ENCODE data around the gene AGR2.
"Not testable (repeated sequence)": the region's sequence is repeated elsewhere in the genome, so short reads cannot be mapped to it uniquely, and the experiment has no call there.

AGR2 gene

DNA sequence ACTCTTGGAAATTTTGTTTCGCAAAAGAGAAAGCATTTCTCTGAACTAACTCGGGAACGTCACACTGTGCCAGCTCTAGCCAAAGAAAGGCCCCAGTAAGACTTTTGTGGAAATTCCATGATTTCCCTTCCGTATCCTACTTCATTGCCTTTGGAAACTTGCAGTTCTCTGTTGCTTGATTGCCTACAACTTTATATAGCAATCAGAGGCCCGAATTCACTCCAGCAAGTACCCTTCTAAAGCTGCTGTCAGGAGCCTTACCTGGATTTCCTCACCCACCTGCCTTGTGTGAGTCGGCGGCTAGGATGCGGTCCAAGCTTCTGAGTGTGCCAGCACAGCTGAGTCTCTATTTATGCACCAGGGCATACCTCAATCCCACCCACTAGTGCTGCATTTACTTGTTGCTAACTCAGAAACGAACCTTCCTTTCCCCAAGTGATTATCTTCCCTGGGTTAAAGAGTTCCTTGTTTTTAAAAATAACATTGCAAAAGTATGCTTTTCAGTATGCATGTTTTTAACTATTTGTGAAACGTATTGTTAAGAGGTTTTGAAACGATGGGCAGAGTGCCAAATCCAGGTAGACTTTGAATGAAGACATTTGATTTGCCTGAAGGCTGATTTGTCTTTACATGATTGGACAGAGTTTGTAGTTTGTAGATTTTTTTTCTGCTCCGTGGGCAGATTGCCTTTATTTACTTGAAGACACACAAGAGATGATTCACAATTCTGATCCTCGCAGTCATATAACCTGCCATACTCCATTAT, at the start of gene AGR2:
Gene AGR2, minus strand, starts transcription at position 326 of the 766 bp plus-strand sequence. CDS start 3,203 bp downstream, outside the sequence.
- H3K4me1 Mint-ChIP-seq (ENCODE audit: low read depth), result no peaks in the 10 kb centered on the region
- no peak within 1 kb of the TSS for H3K4me3 Mint-ChIP-seq
- no peaks in the 10 kb centered on the region for H3K36me3 Mint-ChIP-seq
- H3K27ac Mint-ChIP-seq, result no peak within 1 kb of the TSS
- H3K27me3 Mint-ChIP-seq, result peaks cover 5% of the 10 kb centered on the region
- H3K9me3 Mint-ChIP-seq (ENCODE audit: low read depth), result no peaks in the 10 kb centered on the region

DNA sequence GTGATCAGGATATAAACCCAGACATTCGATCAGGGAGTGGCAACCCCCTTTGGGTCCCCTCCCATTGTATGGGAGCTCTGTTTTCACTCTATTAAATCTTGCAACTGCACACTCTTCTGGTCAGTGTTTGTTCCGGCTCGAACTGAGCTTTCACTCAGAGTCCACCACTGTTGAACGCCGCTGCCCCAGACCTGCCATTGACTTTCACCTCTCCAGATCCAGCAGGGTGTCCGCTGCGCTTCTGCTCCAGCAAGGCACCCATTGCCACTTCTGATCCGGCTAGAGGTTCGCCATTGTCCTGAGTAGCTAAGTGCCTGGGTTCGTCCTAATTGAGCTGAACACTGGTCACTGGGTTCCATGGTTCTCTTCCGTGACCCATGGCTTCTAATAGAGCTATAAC, 48.4 kb upstream of the AGR2 start:
- H3K4me1 Mint-ChIP-seq (ENCODE audit: low read depth); H3K9me3 Mint-ChIP-seq (ENCODE audit: low read depth); H3K27ac Mint-ChIP-seq; H3K27me3 Mint-ChIP-seq; H3K36me3 Mint-ChIP-seq; H3K4me3 Mint-ChIP-seq: not testable (repeated sequence)

DNA sequence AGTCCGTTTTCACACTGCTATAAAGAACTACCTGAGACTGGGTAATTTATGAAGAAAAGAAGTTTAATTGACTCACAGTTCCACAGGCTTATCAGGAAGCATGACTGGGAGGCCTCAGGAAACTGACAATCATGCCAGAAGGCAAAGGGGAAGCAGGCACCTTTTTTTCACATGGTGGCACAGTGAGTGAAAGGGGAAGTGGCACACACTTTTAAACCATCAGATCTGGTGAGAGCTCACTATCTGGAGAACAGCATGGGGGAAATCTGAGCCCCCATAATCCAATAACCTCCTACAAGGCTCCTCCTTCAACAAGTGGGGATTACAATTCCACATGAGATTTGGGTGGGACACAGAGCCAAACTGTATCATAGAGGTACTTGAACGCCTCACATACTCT, 47.0 kb upstream of the AGR2 start:
- Mint-ChIP-seq H3K36me3 (no peaks in the 10 kb centered on the region), H3K27ac (no peak overlapping the region), H3K4me1 (ENCODE audit: low read depth) (peaks cover 3% of the 10 kb centered on the region), H3K9me3 (ENCODE audit: low read depth) (no peaks in the 10 kb centered on the region), H3K27me3 (peaks cover 2% of the 10 kb centered on the region), H3K4me3 (no peak overlapping the region)

DNA sequence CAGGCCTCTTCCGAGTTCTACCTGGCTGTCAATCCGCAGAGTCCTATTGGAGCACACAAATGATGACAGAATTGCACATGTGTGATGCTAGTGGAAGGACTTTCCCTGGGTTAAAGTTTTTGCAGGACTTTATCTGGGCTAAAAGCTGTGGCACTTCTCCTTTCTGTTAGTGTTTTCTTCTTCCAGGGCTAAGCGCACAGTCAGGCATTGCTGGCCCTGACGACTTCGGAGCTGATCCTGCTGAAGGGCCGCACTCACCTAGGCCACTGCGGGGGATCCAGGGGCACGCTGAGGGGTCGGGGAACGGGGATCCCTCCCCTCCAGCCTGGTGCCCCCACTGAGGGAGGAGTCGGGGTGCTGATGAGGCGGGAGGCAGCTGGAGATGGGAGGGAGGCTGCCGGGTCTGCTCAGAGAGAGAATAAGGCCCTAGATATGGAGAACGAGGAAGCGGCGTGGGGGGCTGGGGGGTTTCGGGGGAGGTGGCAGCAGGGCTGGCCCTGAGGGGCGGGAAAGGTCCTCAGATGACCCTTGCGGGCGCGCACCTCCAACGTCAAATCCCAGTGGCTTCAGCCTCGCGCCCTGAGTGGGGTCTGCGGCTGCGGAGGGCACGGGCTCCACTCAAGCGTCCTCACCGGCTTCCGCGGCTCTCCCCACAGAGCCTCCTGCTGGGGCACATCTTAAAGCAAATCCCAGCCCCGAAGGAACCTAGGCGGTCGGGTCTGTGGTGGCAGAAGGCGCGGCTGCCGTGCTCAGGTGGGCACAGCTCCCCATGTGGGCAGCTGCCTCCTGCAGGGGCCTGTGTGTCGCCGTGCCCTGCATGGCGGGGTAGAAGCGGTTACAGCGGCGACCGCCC, 46.0 kb upstream of the AGR2 start:
- no peaks in the 10 kb centered on the region for H3K9me3 Mint-ChIP-seq (ENCODE audit: low read depth)
- no peak overlapping the region for H3K27ac Mint-ChIP-seq
- H3K27me3 Mint-ChIP-seq, result peaks cover 2% of the 10 kb centered on the region
- peaks cover 3% of the 10 kb centered on the region for H3K4me1 Mint-ChIP-seq (ENCODE audit: low read depth)
- H3K36me3 Mint-ChIP-seq, result no peaks in the 10 kb centered on the region
- no peak overlapping the region for H3K4me3 Mint-ChIP-seq

DNA sequence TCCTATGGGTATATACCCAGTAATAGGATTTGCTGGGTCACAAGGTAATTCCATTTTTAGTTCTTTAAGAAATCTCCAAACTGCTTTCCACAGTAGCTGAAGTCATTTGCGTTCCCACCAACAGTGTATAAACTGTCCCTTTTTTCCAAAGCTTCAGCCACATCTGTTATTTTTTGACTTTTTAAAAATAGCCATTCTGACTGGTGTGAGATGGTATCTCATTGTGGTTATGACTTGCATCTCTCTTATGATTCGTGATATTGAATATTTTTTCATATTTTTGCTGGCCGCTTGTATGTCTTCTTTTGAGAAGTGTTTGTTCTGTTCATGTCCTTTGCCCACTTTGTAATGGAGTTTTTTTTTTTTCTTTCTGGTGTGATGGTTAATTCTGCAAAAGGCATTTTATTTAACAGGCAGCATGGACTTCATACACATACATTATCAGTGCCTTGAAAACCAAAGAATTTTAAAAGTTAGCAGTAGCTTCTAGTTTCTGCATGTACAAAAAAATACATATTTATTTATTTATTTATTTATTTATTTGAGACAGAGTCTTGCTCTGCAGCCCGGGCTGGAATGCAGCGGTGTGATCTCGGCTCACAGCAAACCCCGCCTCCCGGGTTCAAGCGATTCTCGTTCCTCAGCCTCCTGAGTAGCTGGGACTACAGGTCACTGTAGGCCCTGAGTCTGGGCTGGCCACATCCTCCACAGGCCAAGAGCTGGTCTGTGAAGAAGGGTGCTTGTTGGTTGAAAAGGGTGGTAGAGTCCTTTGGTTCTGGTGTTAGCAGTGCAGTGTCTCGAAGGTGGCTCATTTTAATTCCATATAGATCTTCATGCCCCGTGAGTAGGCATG, 44.7 kb upstream of the AGR2 start:
- Mint-ChIP-seq H3K27me3 (peaks cover 2% of the 10 kb centered on the region), H3K36me3 (no peaks in the 10 kb centered on the region), H3K27ac (no peak overlapping the region)

DNA sequence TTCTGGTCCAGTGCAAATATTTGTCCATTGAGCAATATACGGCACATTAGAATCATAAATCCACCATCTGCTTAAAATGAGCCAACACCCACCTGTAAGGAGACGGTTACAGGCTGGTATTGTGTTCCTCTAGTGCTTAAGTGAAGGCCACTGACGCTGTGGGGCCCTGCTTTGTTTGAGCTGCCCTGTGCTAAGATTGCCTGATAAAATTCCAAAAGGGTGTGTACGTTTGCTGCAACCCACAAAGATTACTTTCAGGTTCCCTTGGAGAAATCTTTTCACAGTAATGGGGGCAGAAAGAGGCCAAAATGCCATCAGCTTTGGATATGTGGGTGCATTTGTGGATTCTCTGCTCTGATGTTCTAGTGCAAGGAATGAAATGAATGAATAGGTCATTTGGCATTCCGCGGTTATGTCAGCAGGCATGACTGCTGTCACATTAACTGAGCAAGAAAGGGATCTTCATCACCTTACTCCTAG, 42.6 kb upstream of the AGR2 start:
- Mint-ChIP-seq H3K4me3 (no peak overlapping the region), H3K4me1 (ENCODE audit: low read depth) (peaks cover 3% of the 10 kb centered on the region), H3K36me3 (no peaks in the 10 kb centered on the region), H3K27ac (no peak overlapping the region), H3K9me3 (ENCODE audit: low read depth) (no peaks in the 10 kb centered on the region), H3K27me3 (peaks cover 2% of the 10 kb centered on the region)

More for the DNA sequence above, 44.7 kb upstream of the AGR2 start:
- no peaks in the 10 kb centered on the region for H3K9me3 Mint-ChIP-seq (ENCODE audit: low read depth)
- H3K4me3 Mint-ChIP-seq, result no peak overlapping the region
- H3K4me1 Mint-ChIP-seq (ENCODE audit: low read depth), result peaks cover 3% of the 10 kb centered on the region

DNA sequence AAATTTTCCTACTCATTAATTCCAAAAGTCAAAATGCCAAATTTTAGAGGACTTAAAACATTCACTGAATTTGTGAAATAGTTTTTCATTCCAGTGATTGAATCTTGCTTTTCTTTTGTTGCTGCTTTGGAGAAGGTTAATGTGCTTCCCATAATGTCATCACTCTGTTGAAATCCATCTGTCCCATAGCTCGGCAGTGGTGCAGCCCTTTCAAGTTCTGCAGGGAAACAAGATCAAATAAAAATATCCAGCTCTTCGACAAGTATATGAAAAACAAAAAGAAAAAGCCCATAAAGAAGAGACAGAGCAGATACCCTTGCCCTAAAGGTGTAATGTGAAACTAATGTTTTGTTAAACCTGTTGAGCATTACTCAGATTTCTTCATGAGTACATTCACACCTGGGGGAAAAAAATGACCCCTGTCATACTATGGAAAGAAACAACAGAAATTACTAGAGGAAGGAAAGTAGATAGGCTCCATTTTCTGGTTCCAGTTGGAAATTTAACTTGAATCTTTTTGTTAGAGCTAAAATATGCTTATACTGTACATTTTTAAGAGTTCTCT, 41.9 kb upstream of the AGR2 start:
- H3K4me1 Mint-ChIP-seq (ENCODE audit: low read depth), result peaks cover 2% of the 10 kb centered on the region
- H3K9me3 Mint-ChIP-seq (ENCODE audit: low read depth), result no peaks in the 10 kb centered on the region
- no peak overlapping the region for H3K27ac Mint-ChIP-seq
- H3K27me3 Mint-ChIP-seq, result no peaks in the 10 kb centered on the region
- H3K4me3 Mint-ChIP-seq, result no peak overlapping the region
- H3K36me3 Mint-ChIP-seq, result no peaks in the 10 kb centered on the region

DNA sequence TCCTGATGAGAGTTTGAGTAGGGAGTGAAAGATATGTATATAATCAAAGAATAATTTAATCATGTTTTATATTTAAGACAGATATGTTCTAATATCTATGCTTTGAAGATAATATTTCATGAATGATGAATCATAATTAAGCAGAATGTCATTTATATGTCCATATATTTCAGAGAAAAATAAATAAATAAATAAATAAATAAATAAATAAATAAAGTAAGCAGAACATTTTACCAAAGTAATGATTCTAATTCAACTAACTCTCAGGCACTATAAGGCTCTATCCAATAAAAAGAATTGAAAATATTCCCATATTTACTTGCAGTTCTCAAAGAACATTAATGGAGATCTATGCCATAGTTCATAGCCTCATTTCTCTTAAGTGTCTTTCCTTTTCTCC, 40.9 kb upstream of the AGR2 start:
- Mint-ChIP-seq H3K27me3 (no peaks in the 10 kb centered on the region), H3K36me3 (no peaks in the 10 kb centered on the region), H3K27ac (no peak overlapping the region), H3K4me1 (ENCODE audit: low read depth) (no peaks in the 10 kb centered on the region), H3K4me3 (no peak overlapping the region), H3K9me3 (ENCODE audit: low read depth) (no peaks in the 10 kb centered on the region)

DNA sequence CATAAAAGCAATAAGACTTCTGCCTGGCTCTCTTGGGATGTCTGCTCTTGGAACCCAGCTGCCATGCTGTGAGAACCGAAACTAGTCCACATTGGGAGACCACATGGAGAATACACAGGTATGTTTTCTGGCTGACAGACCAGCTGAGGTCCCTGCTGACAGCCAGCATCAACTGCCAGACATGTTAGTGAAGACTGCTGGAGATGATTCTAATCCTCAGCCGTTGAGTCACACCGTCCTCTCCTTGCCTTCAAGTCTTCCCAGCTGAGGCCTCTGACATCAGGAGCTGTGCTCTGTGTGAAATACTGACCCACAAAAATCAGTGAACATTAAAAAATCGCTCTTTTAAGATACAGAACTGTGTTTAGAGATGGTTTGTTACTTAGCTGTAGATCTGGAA, 36.9 kb upstream of the AGR2 start:
- H3K4me1 Mint-ChIP-seq (ENCODE audit: low read depth), result no peaks in the 10 kb centered on the region
- H3K27ac Mint-ChIP-seq, result no peak overlapping the region
- H3K9me3 Mint-ChIP-seq (ENCODE audit: low read depth), result no peaks in the 10 kb centered on the region
- H3K27me3 Mint-ChIP-seq, result no peaks in the 10 kb centered on the region
- no peak overlapping the region for H3K4me3 Mint-ChIP-seq
- no peaks in the 10 kb centered on the region for H3K36me3 Mint-ChIP-seq

DNA sequence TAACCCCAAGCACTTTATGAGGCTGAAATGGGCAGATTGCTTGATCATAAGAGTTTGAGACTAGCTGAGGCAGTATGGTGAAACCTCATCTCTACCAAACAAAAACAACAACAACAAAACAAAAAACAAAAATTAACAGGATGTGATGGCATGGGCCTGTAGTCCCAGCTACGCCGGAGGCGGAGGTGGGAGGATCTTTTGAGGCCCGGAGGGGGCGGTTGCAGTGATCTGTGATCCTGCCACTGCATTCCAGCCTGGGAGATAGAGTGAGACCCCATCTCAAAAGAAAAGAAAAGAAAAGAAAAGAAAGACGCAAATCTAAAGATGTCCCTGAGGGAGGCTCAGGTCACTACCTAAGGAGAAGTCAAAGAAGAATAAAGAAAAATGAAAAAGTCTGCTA, 35.3 kb upstream of the AGR2 start:
- Mint-ChIP-seq H3K27me3 (no peaks in the 10 kb centered on the region), H3K9me3 (ENCODE audit: low read depth) (no peaks in the 10 kb centered on the region), H3K4me1 (ENCODE audit: low read depth) (no peaks in the 10 kb centered on the region), H3K27ac (no peak overlapping the region), H3K36me3 (no peaks in the 10 kb centered on the region), H3K4me3 (no peak overlapping the region)

DNA sequence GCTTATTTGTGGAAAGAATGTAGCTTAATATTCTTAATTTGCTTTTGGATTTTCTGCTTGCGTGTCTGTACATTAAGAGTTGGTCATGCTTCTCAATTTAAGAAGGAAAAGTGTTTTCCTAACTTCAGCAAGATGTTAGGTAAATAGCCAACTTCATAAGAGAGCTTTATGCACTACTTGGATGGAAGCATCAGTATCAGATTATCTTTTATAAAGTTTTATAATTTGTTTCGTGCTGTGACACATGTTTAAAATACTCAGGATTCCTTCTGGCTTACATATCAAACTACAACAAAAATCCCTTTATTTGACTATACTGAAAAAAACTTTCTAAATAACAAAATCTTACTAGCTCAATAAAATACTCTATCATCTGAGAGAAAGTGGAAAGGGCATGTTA, 34.8 kb upstream of the AGR2 start:
- Mint-ChIP-seq H3K27ac (no peak overlapping the region), H3K27me3 (no peaks in the 10 kb centered on the region), H3K4me3 (no peak overlapping the region), H3K36me3 (no peaks in the 10 kb centered on the region), H3K9me3 (ENCODE audit: low read depth) (no peaks in the 10 kb centered on the region), H3K4me1 (ENCODE audit: low read depth) (no peaks in the 10 kb centered on the region)

DNA sequence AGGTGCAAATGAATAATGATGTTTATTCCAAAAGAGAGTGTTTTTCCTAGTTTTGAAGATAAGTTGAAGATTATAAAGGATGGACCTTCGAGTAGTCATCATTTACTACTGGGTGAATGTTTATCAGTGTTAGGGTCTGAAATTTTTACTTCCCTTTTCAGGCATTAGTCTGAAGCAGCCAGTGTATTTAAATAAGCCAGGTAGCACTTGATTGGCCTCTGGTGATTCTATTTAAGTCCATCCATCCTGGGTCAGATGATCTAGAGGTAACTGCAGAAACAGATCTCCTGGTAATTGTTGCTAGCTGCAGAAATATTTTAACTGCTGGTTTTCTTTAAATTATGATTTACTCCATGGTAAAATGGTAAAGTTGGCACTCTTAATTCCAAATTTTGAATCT, 34.1 kb upstream of the AGR2 start:
- Mint-ChIP-seq H3K36me3 (no peaks in the 10 kb centered on the region), H3K27ac (no peak overlapping the region), H3K4me3 (no peak overlapping the region), H3K27me3 (no peaks in the 10 kb centered on the region), H3K4me1 (ENCODE audit: low read depth) (no peaks in the 10 kb centered on the region), H3K9me3 (ENCODE audit: low read depth) (no peaks in the 10 kb centered on the region)

DNA sequence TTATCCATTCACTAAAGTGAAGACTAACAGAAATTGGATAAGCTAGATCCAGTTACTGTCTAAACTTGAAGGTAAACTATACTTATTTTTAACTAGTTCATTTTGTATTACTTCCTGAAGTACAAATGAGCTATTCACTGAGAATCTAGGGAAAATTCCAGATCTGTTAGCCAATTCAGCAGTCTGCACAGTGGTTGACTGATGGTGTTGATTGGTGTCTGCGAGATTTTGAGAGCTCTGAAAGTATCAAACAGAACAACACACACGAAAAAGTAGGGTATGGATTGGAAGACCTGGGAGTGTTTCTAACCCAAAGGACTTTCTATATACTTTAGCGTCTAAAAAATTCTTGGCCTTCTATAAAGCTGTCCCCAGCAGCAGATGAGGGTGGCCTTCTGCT, 33.6 kb upstream of the AGR2 start:
- Mint-ChIP-seq H3K9me3 (ENCODE audit: low read depth) (no peaks in the 10 kb centered on the region), H3K27me3 (no peaks in the 10 kb centered on the region), H3K4me1 (ENCODE audit: low read depth) (no peaks in the 10 kb centered on the region), H3K4me3 (no peak overlapping the region), H3K27ac (no peak overlapping the region), H3K36me3 (no peaks in the 10 kb centered on the region)

DNA sequence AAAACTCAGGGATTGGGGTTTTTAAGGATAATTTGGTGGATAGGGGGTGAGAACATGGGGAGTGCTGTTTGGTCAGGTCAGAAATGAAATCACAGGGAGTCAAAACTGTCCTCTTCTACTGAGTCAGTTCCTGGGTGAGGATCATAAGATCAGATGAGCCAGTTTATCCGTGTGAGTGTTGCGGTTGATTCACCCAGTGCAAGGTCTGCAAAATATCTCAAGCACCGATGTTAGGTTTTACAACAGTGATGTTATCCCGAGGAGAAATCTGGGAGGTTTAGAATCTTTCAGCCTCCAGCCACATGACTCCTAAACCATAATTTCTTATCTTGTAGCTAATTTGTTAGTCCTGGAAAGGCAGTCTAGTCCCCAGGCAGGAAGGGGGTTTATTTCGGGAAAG, 31.7 kb upstream of the AGR2 start:
- H3K27ac Mint-ChIP-seq, result no peak overlapping the region
- no peaks in the 10 kb centered on the region for H3K27me3 Mint-ChIP-seq
- no peaks in the 10 kb centered on the region for H3K4me1 Mint-ChIP-seq (ENCODE audit: low read depth)
- H3K9me3 Mint-ChIP-seq (ENCODE audit: low read depth), result no peaks in the 10 kb centered on the region
- no peaks in the 10 kb centered on the region for H3K36me3 Mint-ChIP-seq
- H3K4me3 Mint-ChIP-seq, result no peak overlapping the region
